IMR-90 (cell line): ENCODE data around the gene MARS1. TPM values are rescaled to one million over a fixed set of nuclear protein-coding genes. Genes with fewer than 3 reads are reported as not detected.

ENCODE experiments used
- ATAC-seq: fragments of 200-7000 bp; cut with Tn5 transposase; 2 replicates; pipeline ENCODE4 v1.9.1; 2020; ENCODE audit warnings: low read depth, mild to moderate bottlenecking, moderate library complexity
- BruUV-seq: library from RNA; stranded (reverse); fragments of 400-500 nt; replicated peaks from 2 replicates; lab custom pipeline; 2021; lab: Mats Ljungman, UMichigan
- CTCF ChIA-PET: fragments of 300-600 bp; formaldehyde crosslinking; extraction: SDS; loops from one replicate; lab custom pipeline; 2021; ENCODE audit warnings: antibody characterized with exemption; lab: Yijun Ruan, JAX
- POLR2A ChIA-PET: fragments of 300-600 bp; sonication (Branson Sonifier 250); formaldehyde crosslinking; loops from one replicate; lab custom pipeline; 2022; ENCODE audit warnings: antibody characterized with exemption; ENCODE audit not compliant: unreplicated experiment; lab: Charles Lee
- DNase-seq: peaks from one replicate; pipeline ENCODE4 v3.0.0; 2013
- H2AFZ ChIP-seq: replicated peaks from 2 replicates; pipeline ENCODE3; 2013; ENCODE audit warnings: low read length, mild to moderate bottlenecking; ENCODE audit not compliant: poor library complexity
- H2AK5ac ChIP-seq: 2 replicates; pipeline ENCODE4 v1.6.1; 2013; ENCODE audit warnings: low read depth, low read length, inconsistent platforms
- H2AK9ac ChIP-seq: replicated peaks from 2 replicates; pipeline ENCODE3; 2013; ENCODE audit warnings: mild to moderate bottlenecking, low read depth, low read length, moderate library complexity; ENCODE audit not compliant: poor library complexity
- H2BK120ac ChIP-seq: 2 replicates; pipeline ENCODE4 v1.6.1; 2013; ENCODE audit warnings: low read depth, low read length, inconsistent platforms
- H2BK15ac ChIP-seq: 3 replicates; pipeline ENCODE4 v1.6.1; 2013; ENCODE audit warnings: low read depth, low read length, inconsistent platforms
- H2BK20ac ChIP-seq: 2 replicates; pipeline ENCODE4 v1.6.1; 2013; ENCODE audit warnings: low read depth, mild to moderate bottlenecking, inconsistent platforms, low read length, moderate library complexity
- H2BK5ac ChIP-seq: 2 replicates; pipeline ENCODE4 v1.6.1; 2013; ENCODE audit warnings: mild to moderate bottlenecking, low read depth, low read length, inconsistent platforms; ENCODE audit not compliant: poor library complexity, severe bottlenecking
- H3K14ac ChIP-seq: replicated peaks from 2 replicates; pipeline ENCODE4 v1.6.1; 2013; ENCODE audit warnings: low read depth, low read length, inconsistent platforms
- H3K18ac ChIP-seq: 2 replicates; pipeline ENCODE4 v1.6.1; 2013; ENCODE audit warnings: low read depth, low read length, control low read depth
- H3K23ac ChIP-seq: 2 replicates; pipeline ENCODE4 v1.6.1; 2013; ENCODE audit warnings: low read depth, low read length, inconsistent platforms
- H3K27ac ChIP-seq: 2 replicates; pipeline ENCODE4 v1.5.1; 2013; ENCODE audit warnings: mild to moderate bottlenecking, control low read depth, low read length; ENCODE audit not compliant: insufficient read depth
- H3K27me3 ChIP-seq: 2 replicates; pipeline ENCODE4 v1.6.1; 2013; ENCODE audit warnings: low read length; ENCODE audit not compliant: control insufficient read depth, insufficient read depth
- H3K36me3 ChIP-seq: 2 replicates; pipeline ENCODE4 v1.6.1; 2013; ENCODE audit warnings: low read length, mixed read lengths; ENCODE audit not compliant: control insufficient read depth, insufficient read depth
- H3K4ac ChIP-seq: 2 replicates; pipeline ENCODE4 v1.6.1; 2013; ENCODE audit warnings: low read depth, low read length, inconsistent platforms
- H3K4me1 ChIP-seq: 2 replicates; pipeline ENCODE4 v1.6.1; 2013; ENCODE audit warnings: low read length, mixed read lengths; ENCODE audit not compliant: control insufficient read depth, insufficient read depth
- H3K4me2 ChIP-seq: 2 replicates; pipeline ENCODE4 v1.6.1; 2013; ENCODE audit warnings: low read depth, mild to moderate bottlenecking, control low read depth, low read length, moderate library complexity
- H3K4me3 ChIP-seq: 2 replicates; pipeline ENCODE4 v1.5.1; 2013; ENCODE audit warnings: low read depth, mild to moderate bottlenecking, control low read depth, low read length, moderate library complexity; ENCODE audit not compliant: insufficient read depth
- H3K56ac ChIP-seq: 2 replicates; pipeline ENCODE4 v1.6.1; 2013; ENCODE audit warnings: low read length, inconsistent platforms; ENCODE audit not compliant: insufficient read depth; ENCODE audit errors: extremely low read depth
- H3K79me1 ChIP-seq, 2 experiments: 2 replicates each; pipeline ENCODE4 v1.6.1; 2013; ENCODE audit warnings: low read length in 2 of 2, inconsistent platforms in 1 of 2, low read depth in 1 of 2
- H3K9ac ChIP-seq: 2 replicates; pipeline ENCODE4 v1.6.1; 2013; ENCODE audit warnings: low read depth, low read length, control low read depth
- H3K9me1 ChIP-seq: 2 replicates; pipeline ENCODE4 v1.6.1; 2013; ENCODE audit warnings: low read length, inconsistent platforms; ENCODE audit not compliant: insufficient read depth
- H3K9me3 ChIP-seq: 2 replicates; pipeline ENCODE4 v1.6.1; 2013; ENCODE audit warnings: low read length; ENCODE audit not compliant: control insufficient read depth, insufficient read depth
- H4K20me1 ChIP-seq: 2 replicates; pipeline ENCODE4 v1.6.1; 2013; ENCODE audit warnings: low read length, inconsistent platforms; ENCODE audit not compliant: insufficient read depth
- H4K5ac ChIP-seq: 2 replicates; pipeline ENCODE4 v1.6.1; 2013; ENCODE audit warnings: mild to moderate bottlenecking, low read depth, low read length, control low read depth
- H4K8ac ChIP-seq, 2 experiments: 2 replicates each; pipeline ENCODE4 v1.6.1; 2013; ENCODE audit warnings: low read depth in 2 of 2, low read length in 2 of 2, control low read depth in 1 of 2, inconsistent platforms in 1 of 2
- H4K91ac ChIP-seq: 2 replicates; pipeline ENCODE4 v1.6.1; 2013; ENCODE audit warnings: low read depth, low read length, inconsistent platforms; ENCODE audit not compliant: insufficient read depth
- BHLHE40 ChIP-seq: fragments of 150-350 bp; IDR thresholded peaks from 2 replicates; pipeline ENCODE4 v1.6.1; 2016; ENCODE audit warnings: mild to moderate bottlenecking, low read depth, low read length
- CEBPB ChIP-seq: IDR thresholded peaks from 2 replicates; pipeline ENCODE4 v1.6.1; 2012; ENCODE audit warnings: low read depth, low read length, improper control_type of control experiment
- CHD1 ChIP-seq: IDR thresholded peaks from 2 replicates; pipeline ENCODE4 v1.6.1; 2012; ENCODE audit warnings: low read depth, low read length, improper control_type of control experiment
- CTCF ChIP-seq: conservative IDR thresholded peaks from 2 replicates; pipeline ENCODE4 v1.5.1; 2012; ENCODE audit warnings: mild to moderate bottlenecking, low read depth, low read length, improper control_type of control experiment
- ELK1 ChIP-seq: fragments of 150-350 bp; IDR thresholded peaks from 2 replicates; pipeline ENCODE4 v1.6.1; 2016; ENCODE audit warnings: low read depth, mild to moderate bottlenecking, low read length, moderate library complexity, borderline replicate concordance
- FOS ChIP-seq: fragments of 150-350 bp; IDR thresholded peaks from 2 replicates; pipeline ENCODE4 v1.6.1; 2016; ENCODE audit warnings: low read depth, low read length
- MAFK ChIP-seq: IDR thresholded peaks from 2 replicates; pipeline ENCODE4 v1.6.1; 2012; ENCODE audit warnings: low read depth, low read length, improper control_type of control experiment
- MAZ ChIP-seq: IDR thresholded peaks from 2 replicates; pipeline ENCODE4 v1.6.1; 2012; ENCODE audit warnings: low read depth, mild to moderate bottlenecking, low read length, improper control_type of control experiment, moderate library complexity, borderline replicate concordance
- MXI1 ChIP-seq: IDR thresholded peaks from 2 replicates; pipeline ENCODE4 v1.6.1; 2012; ENCODE audit warnings: low read depth, mild to moderate bottlenecking, low read length, moderate library complexity, borderline replicate concordance
- NFE2L2 ChIP-seq: fragments of 150-350 bp; IDR thresholded peaks from 2 replicates; pipeline ENCODE4 v1.6.1; 2016; ENCODE audit warnings: low read depth, mild to moderate bottlenecking, low read length
- POLR2A ChIP-seq: IDR thresholded peaks from 2 replicates; pipeline ENCODE4 v1.6.1; 2012; ENCODE audit warnings: mild to moderate bottlenecking, low read depth, low read length
- RAD21 ChIP-seq: IDR thresholded peaks from 2 replicates; pipeline ENCODE4 v1.6.1; 2012; ENCODE audit warnings: low read length, improper control_type of control experiment
- RCOR1 ChIP-seq: IDR thresholded peaks from 2 replicates; pipeline ENCODE4 v1.6.1; 2012; ENCODE audit warnings: mild to moderate bottlenecking, low read length, improper control_type of control experiment; ENCODE audit not compliant: insufficient replicate concordance
- RFX5 ChIP-seq: IDR thresholded peaks from 2 replicates; pipeline ENCODE4 v1.8.0; 2012; ENCODE audit warnings: low read depth, mild to moderate bottlenecking, low read length, moderate library complexity
- SMC3 ChIP-seq: fragments of 150-350 bp; IDR thresholded peaks from 2 replicates; pipeline ENCODE4 v1.6.1; 2016; ENCODE audit warnings: low read depth, mild to moderate bottlenecking, antibody characterized with exemption, low read length, moderate library complexity
- USF2 ChIP-seq: fragments of 150-350 bp; IDR thresholded peaks from 2 replicates; pipeline ENCODE4 v1.6.1; 2017; ENCODE audit warnings: mild to moderate bottlenecking, antibody characterized with exemption, low read length, low read depth
- WGBS, 2 experiments: methylation state at CpG; one replicate each; pipeline versions ENCODE4 v1.1.5 to v1.1.7; 2013; ENCODE audit warnings: missing lambda C conversion rate in 2 of 2; ENCODE audit not compliant: insufficient read length in 1 of 2; ENCODE audit errors: extremely low coverage in 2 of 2; 5-methylcytosine and 5-hydroxymethylcytosine counted together
- dilution Hi-C: fragments of 300-500 bp; cut with HindIII; formaldehyde crosslinking; loops from one replicate; pipeline ENCODE4 v1.14.3; 2018; ENCODE audit warnings: low sequenced_read_pairs; ENCODE audit not compliant: unreplicated experiment
- in situ Hi-C: fragments of 300-500 bp; cut with MboI; formaldehyde crosslinking; loops from 3 replicates; pipeline ENCODE4 v1.14.3; 2019; ENCODE audit warnings: low sequenced_read_pairs, inconsistent platforms, mixed read lengths
- intact Hi-C: fragments of 100-400 bp; cut with micrococcal nuclease; formaldehyde crosslinking; loops from 2 replicates; pipeline ENCODE4 v1.10.0; 2022
- polyA plus RNA-seq, 3 experiments: library from polyadenylated mRNA; depleted of rRNA; stranded (reverse); fragments of >200 nt; gene quantifications; 2 replicates each; pipeline ENCODE4 v1.2.3, GENCODE V29; 2012; ENCODE audit warnings: low replicate concordance in 1 of 3
- total RNA-seq: library from RNA; depleted of rRNA; stranded (reverse); fragments of >200 nt; gene quantifications from 2 replicates; pipeline ENCODE4 v1.2.3, GENCODE V29; 2012

Gene MARS1
- total and polyA plus RNA-seq, 2 of the 4 experiments (the other 2 are of a cell fraction) = 156 to 164 TPM

GRCh38 chr12:57548013-57548315 lies 60.1 kb downstream of the MARS1 start:
- no peak overlapping the region for H2BK15ac ChIP-seq
- H4K91ac ChIP-seq = no peak overlapping the region
- no peak overlapping the region for H3K14ac ChIP-seq
- no peak overlapping the region for H3K9ac ChIP-seq
- ChIA-PET POLR2A (no interaction called here), CTCF (no interaction called here)
- no peak for DNase-seq
- H2BK20ac ChIP-seq = no peak overlapping the region
- H3K56ac ChIP-seq = no peak overlapping the region
- peaks cover 21 to 35% of the 10 kb centered on the region in 2 experiments for H3K79me1 ChIP-seq
- peaks cover 23% of the 10 kb centered on the region for H3K9me1 ChIP-seq
- no peak overlapping the region for H4K5ac ChIP-seq
- H4K20me1 ChIP-seq = peaks cover 25% of the 10 kb centered on the region
- in situ Hi-C loops (no loop called here), dilution Hi-C loops (no loop called here), intact Hi-C loops (no loop called here)
- H3K18ac ChIP-seq = no peak overlapping the region
- H3K36me3 ChIP-seq = peaks cover 4% of the 10 kb centered on the region
- H2AFZ ChIP-seq = no peak overlapping the region
- ATAC-seq = no peak
- H4K8ac ChIP-seq = no peak overlapping the region
- no peak overlapping the region for H3K27ac ChIP-seq
- H3K4me2 ChIP-seq = no peak overlapping the region
- peaks cover 11% of the 10 kb centered on the region for H3K4me1 ChIP-seq
- no peak overlapping the region for H2AK5ac ChIP-seq
- WGBS, 2 experiments = 100% methylated on average over 2 of the region's 2 CpGs; no CpG with 5 or more reads in 1 of the 2 experiments
- H3K27me3 ChIP-seq = peaks cover 35% of the 10 kb centered on the region
- H3K4me3 ChIP-seq = no peak overlapping the region
- TF ChIP-seq MXI1 (no peak), RFX5 (no peak), RCOR1 (no peak), NFE2L2 (no peak), USF2 (no peak), SMC3 (no peak), RAD21 (no peak), MAFK (no peak), CHD1 (no peak), CTCF (no peak), POLR2A (no peak), MAZ (no peak), FOS (no peak), CEBPB (no peak), BHLHE40 (no peak), ELK1 (no peak)
- H3K9me3 ChIP-seq = no peaks in the 10 kb centered on the region
- H2AK9ac ChIP-seq = no peak overlapping the region
- H2BK5ac ChIP-seq = no peak overlapping the region
- BruUV-seq = no TSS peak
- no peak overlapping the region for H3K4ac ChIP-seq
- no peak overlapping the region for H3K23ac ChIP-seq
- H2BK120ac ChIP-seq = no peak overlapping the region
